Right lung (tissue), 10 donors: ENCODE measurements around the gene SF3B5. TPM values are rescaled to one million over a fixed set of nuclear protein-coding genes. Genes with fewer than 3 reads are reported as not detected.
"Not testable (repeated sequence)": the region's sequence is repeated elsewhere in the genome, so short reads cannot be mapped to it uniquely, and the experiment has no call there.

ENCODE experiments used
- DNase-seq, 2 donors: peaks; one replicate each; pipeline ENCODE4 v3.0.0-alpha.2; 2013
- long read RNA-seq, 8 donors: transcript quantifications; one replicate each; lab custom pipeline, GENCODE V29; 2026
- polyA plus RNA-seq, 5 donors: library from polyadenylated mRNA; unstranded; fragments of 120-200 nt; gene quantifications; one replicate each; pipeline versions ENCODE4 v1.2.1 to v1.2.3, GENCODE V29; 2013; ENCODE audit warnings: inconsistent platforms in 1 of 5, low replicate concordance in 1 of 5; ENCODE audit not compliant: insufficient read length in 5 of 5, insufficient read depth in 1 of 5

SF3B5 gene
- 100 to 1,000 TPM; 108 to 159 (median 116) TPM for polyA plus RNA-seq
- long read RNA-seq, donor 1, transcript SF3B5-201 (1 exons, 693 nt): major isoform, 161 of 161 reads
- long read RNA-seq, donor 1, partial matches to known transcripts: 0 of 161 reads
- long read RNA-seq, donor 1, other reads (novel, unspliced or antisense): 0 of 161 reads
- long read RNA-seq, donor 2, transcript SF3B5-201 (1 exons, 693 nt): major isoform, 100 of 100 reads
- long read RNA-seq, donor 2, partial matches to known transcripts: 0 of 100 reads
- long read RNA-seq, donor 2, other reads (novel, unspliced or antisense): 0 of 100 reads
- long read RNA-seq, donor 3, transcript SF3B5-201 (1 exons, 693 nt): major isoform, 168 of 168 reads
- long read RNA-seq, donor 3, partial matches to known transcripts: 0 of 168 reads
- long read RNA-seq, donor 3, other reads (novel, unspliced or antisense): 0 of 168 reads
- long read RNA-seq, donor 4, transcript SF3B5-201 (1 exons, 693 nt): major isoform, 76 of 76 reads
- long read RNA-seq, donor 4, partial matches to known transcripts: 0 of 76 reads
- long read RNA-seq, donor 4, other reads (novel, unspliced or antisense): 0 of 76 reads
- long read RNA-seq, donor 5, transcript SF3B5-201 (1 exons, 693 nt): major isoform, 215 of 215 reads
- long read RNA-seq, donor 5, partial matches to known transcripts: 0 of 215 reads
- long read RNA-seq, donor 5, other reads (novel, unspliced or antisense): 0 of 215 reads
- long read RNA-seq, donor 6, transcript SF3B5-201 (1 exons, 693 nt): major isoform, 130 of 130 reads
- long read RNA-seq, donor 6, partial matches to known transcripts: 0 of 130 reads
- long read RNA-seq, donor 6, other reads (novel, unspliced or antisense): 0 of 130 reads
- long read RNA-seq, donor 7, transcript SF3B5-201 (1 exons, 693 nt): major isoform, 93 of 93 reads
- long read RNA-seq, donor 7, partial matches to known transcripts: 0 of 93 reads
- long read RNA-seq, donor 7, other reads (novel, unspliced or antisense): 0 of 93 reads
- long read RNA-seq, donor 8, transcript SF3B5-201 (1 exons, 693 nt): major isoform, 55 of 55 reads
- long read RNA-seq, donor 8, partial matches to known transcripts: 0 of 55 reads
- long read RNA-seq, donor 8, other reads (novel, unspliced or antisense): 0 of 55 reads

DNA sequence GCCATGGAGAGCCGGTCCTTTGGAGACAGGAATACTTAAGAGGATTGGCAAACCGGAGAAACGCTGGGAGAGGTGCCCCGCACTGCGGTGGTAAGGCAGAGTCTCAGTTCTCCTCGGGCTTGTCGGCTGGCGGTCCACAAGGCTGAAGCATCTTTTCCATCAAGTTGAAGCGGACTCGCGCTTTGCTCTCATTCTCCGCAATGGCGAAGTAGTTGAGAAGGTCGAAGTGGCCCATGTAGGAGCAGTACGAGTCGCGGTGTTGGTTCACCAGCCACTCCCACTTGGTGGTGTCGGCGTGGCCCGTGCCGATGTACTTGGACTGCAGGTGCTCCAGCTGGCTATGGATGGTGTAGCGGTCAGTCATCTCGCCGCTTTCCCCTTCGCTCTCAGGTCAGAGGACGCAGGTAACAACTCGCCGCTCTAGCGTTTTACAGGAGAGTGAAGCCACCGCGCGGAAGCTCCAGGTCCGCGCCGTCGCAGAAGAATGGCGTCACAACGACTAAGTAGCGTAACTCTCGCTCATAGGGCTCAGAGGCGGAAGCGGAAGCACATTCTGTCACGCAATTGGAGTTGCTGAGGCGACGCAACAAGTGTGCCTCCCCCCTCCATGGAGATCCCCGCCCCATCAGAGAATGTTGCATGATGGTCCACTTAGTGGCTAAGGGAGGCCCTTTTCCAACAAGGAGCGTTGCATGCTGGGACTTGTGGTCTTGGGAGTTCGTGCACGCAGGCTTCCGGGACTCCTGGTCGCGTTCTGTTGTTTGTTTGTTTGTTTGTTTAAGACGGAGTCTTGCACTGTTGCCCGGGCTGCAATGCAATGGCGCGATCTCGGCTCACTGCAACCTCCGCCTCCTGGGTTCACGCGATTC lies at the start of gene SF3B5:
Gene SF3B5, minus strand, starts transcription at position 440 of the 869 bp plus-strand sequence. Its CDS starts 76 bp downstream, at position 364.
- DNase-seq: peak; percentile 99

DNA sequence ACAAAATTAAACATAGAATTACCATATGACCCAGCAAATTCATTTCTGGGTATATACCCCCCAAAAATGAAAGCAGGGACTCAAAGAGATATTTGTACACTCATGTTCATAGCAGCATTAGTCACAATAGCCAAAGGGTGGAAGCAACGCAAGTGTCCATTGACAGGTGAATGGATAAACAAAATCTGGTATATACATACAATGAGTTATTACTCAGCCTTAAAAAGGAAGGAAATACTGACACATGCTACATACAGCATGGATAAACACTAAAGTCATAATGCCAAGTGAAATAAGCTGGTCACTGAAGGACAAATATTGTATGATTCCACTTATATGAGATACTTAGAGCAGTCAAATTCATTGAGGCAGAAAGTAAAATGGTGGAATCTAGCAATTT lies 49.6 kb upstream of the SF3B5 start:
- no peak for DNase-seq

DNA sequence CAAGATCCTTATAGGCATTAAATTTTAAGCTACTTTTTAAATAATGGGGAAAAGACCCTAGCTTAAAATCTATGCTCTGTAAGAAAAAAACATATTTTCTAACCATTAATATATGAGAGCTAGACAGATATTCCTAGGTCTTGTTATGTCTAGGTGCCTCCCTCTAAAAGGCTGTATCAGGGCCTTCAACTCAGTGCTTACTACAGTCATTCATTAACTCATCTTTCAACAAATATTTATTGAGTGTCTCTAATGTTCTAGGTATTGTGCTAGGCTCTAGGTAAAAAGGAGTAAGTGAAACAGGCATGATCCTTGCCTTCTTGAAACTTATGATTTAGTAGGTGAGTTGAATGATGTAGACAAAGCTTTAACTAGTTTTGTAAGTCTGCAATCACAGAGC lies 48.5 kb upstream of the SF3B5 start:
- no peak for DNase-seq

DNA sequence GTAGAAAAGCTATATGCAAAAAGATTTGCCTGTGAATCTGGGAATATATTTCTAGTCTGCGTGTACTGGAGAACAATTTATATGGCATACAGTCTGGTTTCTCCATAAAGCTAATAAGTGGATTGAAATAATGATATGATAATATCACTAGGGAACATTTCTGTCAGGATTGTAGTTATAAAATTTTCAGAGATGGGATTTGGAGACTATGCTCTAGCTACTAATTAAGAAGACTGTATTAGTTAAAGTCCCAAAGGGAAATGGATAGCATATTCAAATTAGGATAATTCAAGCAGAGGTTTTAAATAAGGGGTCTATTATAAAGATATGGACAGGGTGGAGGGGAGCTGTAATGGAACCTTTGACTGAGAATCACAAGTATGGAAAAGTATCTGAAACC lies 47.7 kb upstream of the SF3B5 start:
- no peak for DNase-seq

DNA sequence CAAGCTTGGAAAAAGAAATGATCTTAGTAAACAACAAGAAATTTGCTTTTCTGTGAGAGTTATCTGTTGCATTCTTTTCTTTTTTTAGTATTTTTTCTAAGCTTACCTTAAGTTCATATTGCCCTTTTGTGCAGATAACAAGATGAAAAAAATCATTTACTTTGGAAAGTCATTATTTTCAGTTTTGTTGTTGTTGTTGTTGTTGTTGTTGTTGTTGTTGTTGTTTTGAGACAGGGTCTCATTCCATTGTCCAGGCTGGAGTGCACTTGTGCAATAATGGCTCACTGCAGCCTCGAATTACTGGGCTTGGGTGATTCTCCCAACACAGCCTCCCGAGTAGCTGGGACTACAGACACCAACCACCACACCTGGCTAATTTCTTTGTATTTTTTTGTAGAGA lies 46.1 kb upstream of the SF3B5 start:
- no peak for DNase-seq

DNA sequence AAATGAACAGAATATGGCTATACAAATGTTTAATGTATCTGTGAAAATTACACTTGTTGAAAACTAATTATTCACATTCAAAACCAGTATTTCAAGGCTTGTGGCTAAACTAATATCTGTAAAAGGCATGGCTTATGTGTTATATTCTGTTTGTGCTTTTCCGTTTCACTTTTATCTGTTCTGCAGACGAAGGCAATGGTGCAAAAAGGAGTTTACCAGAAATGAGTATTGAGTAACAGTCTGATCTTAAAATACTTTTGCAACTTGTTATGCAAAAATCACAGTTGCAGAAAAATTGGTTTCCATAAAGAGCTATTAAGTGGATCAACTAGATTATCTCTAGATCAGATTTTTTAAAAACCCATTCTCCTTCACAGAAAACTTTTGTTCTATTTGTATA lies 45.5 kb upstream of the SF3B5 start:
- no peak for DNase-seq

DNA sequence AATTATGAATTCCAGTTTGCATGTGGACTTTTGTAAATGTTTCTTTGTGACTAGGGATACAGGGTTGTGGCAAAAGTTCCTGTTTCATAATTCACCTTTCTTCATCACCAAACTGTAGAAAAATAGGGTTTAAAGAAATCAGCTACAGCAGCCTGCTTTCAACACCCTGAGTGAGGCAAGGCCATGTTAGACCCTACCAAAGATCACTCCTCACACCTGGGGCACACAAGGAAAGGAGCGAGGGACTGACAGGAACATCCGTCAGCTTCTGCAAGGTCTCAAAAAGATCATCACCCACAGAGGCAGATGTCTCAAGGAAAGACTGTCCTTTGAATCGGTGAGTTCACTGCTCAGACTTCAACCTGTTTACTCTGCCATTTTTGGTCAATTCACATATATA lies 44.4 kb upstream of the SF3B5 start:
- no peak for DNase-seq

DNA sequence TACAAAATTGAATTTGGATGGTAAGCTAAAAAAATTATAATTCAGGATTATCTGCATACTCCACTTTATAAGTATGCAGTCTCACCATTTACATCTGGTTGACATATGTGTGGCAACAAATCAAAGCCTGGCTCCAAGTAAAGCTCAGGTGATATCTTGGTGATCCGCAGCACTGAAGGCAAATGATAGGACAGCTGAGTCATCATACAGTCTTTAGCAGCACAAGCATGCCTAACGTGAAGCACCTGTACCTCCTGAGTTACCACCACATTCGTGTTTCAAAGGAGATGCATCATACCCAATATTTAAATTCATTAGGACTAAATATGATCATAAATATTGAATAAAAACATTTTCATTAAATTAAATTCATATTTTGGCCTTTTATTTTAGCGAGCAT lies 43.2 kb upstream of the SF3B5 start:
- DNase-seq: no peak

DNA sequence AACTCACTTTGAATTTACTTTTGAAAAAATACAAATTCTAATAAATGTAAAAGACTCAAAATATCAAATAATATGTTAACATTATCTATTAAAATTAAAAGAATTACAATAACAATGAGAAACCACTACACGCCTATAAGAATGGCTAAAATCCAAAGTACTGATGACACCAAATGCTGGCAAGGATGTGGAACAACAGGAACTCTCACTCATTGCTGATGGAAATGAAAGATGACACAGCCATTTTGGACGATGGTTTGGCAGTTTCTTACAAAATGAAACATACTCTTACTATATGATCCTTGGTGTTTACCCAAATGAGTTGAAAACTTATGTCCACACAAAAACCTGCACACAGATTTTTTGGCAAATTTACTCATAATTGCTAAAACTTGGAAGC lies 39.4 kb upstream of the SF3B5 start:
- DNase-seq: no peak

DNA sequence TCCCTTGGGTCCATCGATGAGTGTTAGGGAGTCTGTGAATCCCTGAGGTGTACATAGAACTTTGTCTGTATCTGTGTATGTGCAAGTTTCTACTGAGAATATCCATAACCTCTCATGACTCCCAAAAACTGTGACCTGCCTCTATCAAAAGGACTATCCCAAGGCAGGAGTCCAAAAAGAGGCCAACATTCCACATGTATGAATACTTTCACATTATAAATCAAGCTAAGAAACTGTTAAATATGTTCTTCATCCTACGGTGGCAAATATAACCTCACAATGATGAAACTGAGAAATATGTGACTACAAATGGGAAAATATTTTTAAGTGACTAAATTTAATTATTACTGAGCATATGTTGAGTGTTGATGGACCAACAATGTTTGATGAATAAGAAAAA lies 38.8 kb upstream of the SF3B5 start:
- DNase-seq: no peak

DNA sequence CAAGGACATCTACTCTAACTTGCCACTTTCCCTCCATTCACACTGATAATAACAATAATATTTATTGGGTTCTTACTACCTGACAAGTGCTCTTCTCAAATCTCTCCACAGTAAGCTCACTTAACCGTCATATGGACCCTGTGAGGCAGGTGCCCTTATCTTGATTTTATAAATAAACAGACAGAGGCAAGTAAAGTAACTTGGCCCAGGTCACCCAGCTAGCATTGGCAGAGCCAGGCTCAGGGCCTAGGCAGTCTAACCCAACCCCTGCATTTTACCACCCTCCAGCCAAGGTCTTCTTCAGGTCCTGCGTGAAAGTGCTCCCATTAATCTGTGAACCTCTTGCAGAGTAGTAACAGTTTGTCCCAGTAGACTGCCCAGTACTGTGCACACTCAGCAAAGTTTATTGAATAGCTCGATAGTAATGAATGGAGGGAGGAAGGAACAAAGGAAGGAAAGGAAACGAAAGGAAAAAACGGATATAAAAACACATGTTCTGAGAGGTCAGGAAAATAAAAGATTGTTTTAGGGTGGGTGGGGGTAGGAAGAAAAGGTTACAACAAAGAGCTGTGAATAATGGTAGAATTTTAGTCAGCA lies 38.0 kb upstream of the SF3B5 start:
- DNase-seq: no peak

DNA sequence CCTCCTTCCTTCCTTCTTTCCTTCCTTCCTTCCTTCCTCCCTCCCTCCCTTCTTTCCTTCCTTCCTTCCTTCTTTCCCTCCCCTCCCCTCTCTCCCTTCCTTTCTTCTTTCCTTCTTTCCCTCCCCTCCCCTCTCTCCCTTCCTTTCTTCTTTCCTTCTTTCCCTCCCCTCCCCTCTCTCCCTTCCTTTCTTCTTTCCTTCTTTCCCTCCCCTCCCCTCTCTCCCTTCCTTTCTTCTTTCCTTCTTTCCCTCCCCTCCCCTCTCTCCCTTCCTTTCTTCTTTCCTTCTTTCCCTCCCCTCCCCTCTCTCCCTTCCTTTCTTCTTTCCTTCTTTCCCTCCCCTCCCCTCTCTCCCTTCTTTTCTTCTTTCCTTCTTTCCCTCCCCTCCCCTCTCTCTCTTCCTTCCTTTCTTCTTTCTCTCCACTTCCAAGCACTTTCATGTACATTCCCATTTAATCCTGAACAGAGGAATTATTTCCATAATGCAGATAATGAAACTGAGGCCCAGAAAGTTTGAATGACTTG lies 36.9 kb upstream of the SF3B5 start:
- not testable (repeated sequence) for DNase-seq

DNA sequence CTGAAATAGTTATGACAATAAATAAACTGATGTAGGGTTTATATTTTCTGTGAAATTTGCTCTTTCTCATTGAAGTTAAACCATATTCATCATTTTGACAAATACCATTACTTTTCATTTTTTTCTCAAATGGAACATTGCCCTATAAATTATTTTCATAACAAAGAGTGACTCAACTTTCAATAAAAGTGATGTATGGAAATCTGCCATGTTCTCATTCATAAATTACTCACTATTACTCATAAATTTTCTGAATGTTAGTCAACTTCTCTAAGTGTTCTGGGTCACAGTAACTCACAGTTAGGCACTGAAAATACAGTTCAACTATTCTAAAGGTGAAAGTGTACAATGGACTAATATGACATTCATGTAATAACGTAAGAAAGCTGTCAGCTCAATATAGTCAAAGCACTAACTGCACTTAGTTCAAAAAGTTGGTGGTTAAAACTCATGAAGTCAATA lies 35.9 kb upstream of the SF3B5 start:
- DNase-seq: no peak

DNA sequence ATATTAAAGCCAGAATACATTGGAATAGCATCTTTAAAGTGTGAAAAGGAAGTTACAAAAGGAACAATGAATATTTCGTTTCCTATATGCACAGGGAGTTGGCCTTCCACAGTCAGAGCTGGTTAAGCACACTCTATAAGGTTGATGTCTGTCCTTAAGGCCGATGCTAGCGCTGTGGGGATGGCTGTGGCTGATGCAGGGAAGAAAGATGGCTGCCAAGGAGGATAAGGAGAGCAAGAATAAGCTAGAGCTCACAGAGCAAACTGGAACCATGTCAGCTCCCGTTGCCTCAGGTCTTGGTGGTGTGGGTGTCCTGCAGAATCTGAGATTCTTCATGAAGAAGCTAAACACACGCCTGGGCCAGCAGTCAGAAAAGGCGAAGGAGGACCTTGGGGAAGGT lies 34.1 kb upstream of the SF3B5 start:
- DNase-seq: no peak

DNA sequence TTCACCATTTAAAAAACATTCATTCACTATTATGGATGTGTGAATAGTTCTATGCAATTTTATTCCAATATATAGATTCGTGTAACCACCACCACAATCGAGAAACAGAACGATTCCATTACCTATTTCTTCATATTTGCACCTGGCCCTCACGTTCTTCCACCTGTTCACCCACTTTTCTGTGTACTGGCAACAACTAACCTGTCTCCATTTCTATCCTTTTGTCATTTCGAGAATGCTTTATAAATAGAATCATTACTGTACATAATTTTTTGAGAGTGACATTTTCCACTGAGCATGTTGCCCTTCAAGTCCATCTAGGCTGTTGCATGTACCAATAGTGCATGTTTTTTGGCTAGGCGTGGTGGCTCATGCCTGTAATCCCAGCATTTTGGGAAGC lies 31.7 kb upstream of the SF3B5 start:
- no peak for DNase-seq

DNA sequence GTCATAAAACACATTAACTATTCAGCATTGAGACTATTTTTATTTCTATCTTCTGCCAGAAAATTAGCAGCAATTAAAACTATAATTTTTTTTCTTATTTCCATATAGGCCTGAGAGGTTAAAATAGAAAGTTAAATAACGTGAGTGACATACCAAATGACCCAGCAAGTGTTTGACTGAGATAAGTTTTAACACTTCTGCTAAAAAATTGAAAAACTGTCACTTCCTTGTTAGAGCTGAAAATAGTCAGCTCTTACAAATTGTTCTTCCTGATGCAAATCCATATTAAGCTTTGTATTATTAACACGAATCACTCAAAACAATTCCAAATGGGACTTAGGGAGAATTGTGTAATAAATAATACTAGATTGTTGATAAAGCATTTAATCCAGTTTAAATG lies 28.5 kb upstream of the SF3B5 start:
- no peak for DNase-seq

DNA sequence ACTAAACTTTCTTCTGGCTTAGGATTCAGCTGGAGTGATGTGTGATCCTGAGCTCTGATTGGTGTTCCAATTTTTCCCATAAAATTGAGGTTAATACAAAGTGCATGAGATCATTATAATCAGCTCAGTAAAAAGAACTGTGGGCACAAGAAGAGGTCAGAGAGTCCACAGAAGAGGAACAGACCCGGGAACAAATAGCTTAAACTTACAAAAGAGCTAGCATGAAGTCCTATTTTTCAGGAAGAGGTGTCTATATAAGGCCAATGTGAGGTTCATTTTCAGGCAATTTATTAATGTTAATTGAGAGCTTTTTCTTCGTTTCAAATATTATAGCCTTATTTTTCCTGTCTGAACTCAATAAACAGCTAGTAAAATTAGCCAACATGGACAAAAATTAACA lies 28.0 kb upstream of the SF3B5 start:
- DNase-seq: no peak

DNA sequence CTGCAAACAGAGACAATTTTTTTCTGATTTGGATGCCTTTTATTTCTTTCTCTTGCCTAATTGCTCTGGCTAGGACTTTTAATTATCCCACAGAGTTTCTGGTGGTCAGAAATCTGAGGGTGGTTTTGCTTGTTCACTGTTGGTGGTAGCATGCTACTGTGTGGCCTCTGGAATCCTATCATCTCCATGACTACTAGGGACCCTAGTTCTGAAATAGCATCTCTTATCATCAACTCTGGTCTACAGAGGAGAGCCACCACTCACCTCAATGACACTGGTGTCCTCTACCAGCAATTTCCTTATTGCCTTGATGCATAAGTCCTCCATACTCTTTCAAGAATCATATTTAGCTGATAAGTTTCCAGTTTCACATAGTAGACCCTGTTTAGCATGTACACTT lies 27.5 kb upstream of the SF3B5 start:
- DNase-seq: no peak

DNA sequence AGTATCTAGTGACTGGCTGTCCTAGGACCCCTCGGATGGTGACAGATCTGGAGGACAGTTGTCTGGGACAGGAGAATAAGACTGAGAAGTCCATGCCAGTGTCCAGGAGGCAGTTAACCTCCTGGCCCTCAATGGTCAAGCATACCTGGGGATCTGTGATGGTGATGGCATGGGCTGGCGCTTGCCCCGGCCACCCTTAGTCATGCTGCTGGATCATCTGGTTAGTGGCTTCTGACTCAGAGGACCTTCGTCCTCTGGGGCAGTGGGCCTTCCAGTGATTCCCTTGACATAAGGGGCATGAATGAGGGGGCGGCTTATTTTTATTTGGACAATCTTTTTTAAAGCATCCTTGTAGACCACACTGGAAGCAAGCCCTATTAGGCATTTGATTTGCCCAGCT lies 24.0 kb upstream of the SF3B5 start:
- no peak for DNase-seq

DNA sequence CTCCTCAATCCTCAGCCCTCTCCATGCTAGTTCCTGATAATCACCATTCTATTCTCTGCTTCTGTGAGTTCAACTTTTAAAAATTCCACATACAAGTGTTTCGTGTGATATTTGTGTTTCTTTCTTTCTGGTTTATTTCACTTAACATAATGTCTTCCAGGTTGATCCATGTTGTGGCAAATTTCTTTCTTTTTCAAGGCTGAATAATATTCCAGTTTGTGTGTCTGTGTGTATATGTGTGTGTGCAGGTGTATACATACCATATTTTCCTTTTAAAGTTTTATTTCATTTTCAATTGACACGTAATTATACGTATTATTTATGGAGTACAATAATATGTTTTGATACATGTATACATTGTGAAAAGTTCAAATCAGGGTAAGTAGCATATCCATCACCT lies 19.8 kb upstream of the SF3B5 start:
- no peak for DNase-seq

DNA sequence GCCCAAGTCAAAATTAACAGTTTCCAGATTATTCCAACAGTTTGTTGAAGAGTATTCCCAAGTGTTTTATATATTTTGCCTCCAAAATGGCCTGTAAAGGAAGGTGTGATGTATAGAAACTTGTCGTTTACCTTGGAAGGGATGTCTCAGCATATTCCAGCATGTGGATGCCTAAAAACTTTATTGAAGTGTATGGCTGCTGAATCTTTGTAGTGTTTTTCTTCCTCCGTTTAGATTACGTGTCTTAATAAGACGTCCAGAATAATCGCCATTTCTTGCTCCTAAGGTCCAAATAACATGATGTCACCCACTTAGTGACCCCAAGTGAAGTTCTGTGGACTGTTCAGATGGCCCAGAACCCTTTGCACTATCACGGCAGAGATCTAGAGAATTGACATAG lies 18.0 kb upstream of the SF3B5 start:
- DNase-seq: no peak
